ENCODE measurements around the gene SCAMP2.
"Not testable (repeated sequence)": the region's sequence is repeated elsewhere in the genome, so short reads cannot be mapped to it uniquely, and the experiment has no call there.

The SCAMP2 gene, protein sequence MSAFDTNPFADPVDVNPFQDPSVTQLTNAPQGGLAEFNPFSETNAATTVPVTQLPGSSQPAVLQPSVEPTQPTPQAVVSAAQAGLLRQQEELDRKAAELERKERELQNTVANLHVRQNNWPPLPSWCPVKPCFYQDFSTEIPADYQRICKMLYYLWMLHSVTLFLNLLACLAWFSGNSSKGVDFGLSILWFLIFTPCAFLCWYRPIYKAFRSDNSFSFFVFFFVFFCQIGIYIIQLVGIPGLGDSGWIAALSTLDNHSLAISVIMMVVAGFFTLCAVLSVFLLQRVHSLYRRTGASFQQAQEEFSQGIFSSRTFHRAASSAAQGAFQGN

DNA sequence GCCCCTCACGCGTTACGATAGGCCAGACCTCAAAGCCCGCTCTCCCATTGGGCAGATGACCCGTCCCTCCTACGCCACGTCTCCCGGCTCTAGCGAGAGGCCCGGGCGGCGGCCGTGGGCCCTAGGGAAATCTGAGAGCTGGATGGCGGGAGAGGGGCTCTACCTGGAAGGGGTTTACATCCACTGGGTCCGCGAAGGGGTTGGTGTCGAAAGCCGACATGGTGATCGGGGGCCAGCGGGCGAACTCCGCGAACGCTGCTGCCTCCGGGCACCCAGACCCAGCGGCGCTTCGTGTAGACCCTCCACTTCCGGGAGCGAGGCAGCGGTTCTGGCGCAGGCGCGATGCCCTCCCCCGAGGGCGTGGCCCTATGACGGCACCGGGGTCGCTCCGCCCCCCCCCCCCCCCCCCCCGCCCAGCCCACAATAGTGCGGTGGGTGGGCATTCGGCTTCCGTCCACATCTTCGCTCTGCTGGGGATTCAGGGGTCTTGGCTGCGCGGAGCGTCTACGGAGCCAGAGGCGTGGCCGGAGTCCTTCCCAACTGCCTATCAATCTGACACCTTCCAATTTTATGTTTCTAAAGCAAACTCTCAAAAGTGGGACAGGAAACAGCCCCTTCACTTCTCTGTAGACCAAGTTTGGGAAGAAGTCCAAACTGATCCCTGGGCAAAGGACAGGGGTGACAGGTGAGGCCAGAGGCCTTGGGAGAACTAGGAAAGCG is at the start of gene SCAMP2:
Gene SCAMP2 (minus strand): TSS at position 330 of the 720 bp plus-strand sequence. CDS start 110 bp downstream, at position 220.
- DNase-seq: peak; percentile 86 to 99 (median 96)

- DNase-seq: no peak
These were observed 47.3 kb upstream of the SCAMP2 start for GRCh38 chr15:74920456-74920855.

GRCh38 chr15:74917676-74918075 is 44.5 kb upstream of the SCAMP2 start:
- DNase-seq: no peak

GRCh38 chr15:74913799-74914198 is 40.6 kb upstream of the SCAMP2 start:
- DNase-seq: not testable (repeated sequence)

GRCh38 chr15:74913041-74913440 is 39.9 kb upstream of the SCAMP2 start:
- no peak for DNase-seq

DNA sequence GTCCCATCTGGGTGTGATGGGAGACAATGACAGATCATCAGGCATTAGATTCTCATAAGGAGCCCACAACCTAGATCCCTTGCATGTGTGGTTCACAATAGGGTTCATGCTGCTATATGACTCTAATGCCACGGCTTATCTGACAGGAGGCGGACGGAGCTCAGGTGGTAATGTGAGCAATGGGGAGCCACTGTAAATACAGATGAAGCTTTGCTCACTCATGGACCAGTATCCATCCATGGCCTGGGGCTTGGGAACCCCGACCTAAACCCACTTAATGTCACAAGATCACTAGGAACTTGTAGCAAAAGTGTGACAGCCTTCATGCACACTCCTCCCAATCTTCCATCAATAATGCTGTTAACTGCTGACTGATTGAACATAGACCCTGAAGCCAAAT is 35.5 kb upstream of the SCAMP2 start:
- no peak for DNase-seq

- DNase-seq: no peak
These were observed 34.2 kb upstream of the SCAMP2 start for GRCh38 chr15:74907163-74907870.

- peak in 13 of 14 donors; percentile 35 to 93 (median 84) for DNase-seq
These were observed 33.4 kb upstream of the SCAMP2 start, which contains the start of gene FAM219B for GRCh38 chr15:74906450-74907162. Gene FAM219B (minus strand): TSS chr15:74906851. CDS start chr15:74906800, 51 bp downstream.

- peak in 7 of 14 donors; percentile 46 to 70 (median 59) for DNase-seq
These were observed 32.9 kb upstream of the SCAMP2 start for GRCh38 chr15:74906067-74906449.

DNA sequence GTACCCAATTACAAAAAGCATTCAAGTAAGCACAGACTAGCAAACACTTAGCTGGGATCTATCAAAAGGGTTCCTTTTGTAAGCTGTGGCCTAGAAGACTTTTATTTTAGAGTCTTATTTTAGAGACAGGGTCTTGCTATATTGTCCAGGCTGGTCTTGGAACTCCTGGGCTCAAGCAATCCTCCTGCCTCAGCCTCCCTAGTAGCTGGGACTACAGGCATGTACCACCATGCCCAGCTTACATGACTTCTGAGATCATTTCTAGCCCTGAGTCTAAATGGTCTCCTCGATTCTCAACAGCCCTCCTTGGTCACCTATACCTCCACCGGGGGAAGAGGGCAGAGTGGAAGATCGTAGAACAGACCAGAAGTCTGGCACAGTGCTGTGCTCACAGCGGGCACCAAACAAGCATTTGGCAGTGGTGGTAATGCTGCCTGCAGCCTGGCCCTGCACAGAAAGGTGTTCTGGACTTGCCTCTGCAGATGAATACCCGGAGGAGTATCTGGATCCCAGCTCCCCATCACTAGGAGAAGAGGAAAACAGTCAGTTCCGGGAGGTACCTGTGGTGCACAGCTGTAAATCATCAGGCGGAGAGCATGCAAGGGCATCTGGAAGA is 31.1 kb upstream of the SCAMP2 start:
- no peak for DNase-seq

- DNase-seq: no peak
These were observed 30.5 kb upstream of the SCAMP2 start for GRCh38 chr15:74903676-74904075.

- no peak for DNase-seq
These were observed 29.3 kb upstream of the SCAMP2 start for GRCh38 chr15:74902295-74903075.

- peak in 9 of 14 donors; percentile 5 to 37 (median 16) for DNase-seq
These were observed 28.5 kb upstream of the SCAMP2 start for GRCh38 chr15:74901612-74902063.

DNA sequence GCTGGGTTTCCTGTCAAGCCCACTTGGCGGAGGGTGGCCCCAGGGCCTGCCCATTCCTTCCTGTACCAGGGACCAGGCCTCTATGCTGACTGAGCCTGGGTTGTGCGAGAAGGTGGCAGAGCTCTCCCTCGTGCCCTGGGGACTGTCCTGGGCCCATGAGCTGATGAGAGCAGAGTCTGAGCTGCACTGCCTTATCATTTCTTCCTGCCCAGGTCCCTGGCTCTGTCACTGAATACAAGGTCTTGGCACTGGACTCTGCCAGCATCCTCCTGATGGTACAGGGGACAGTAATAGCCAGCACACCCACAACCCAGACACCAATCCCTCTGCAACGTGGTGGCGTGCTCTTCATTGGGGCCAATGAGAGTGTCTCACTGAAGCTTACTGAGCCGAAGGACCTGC is 24.1 kb upstream of the SCAMP2 start:
- DNase-seq: no peak

GRCh38 chr15:74896316-74896715 is 23.2 kb upstream of the SCAMP2 start:
- no peak for DNase-seq

- DNase-seq: no peak
These were observed 22.7 kb upstream of the SCAMP2 start for GRCh38 chr15:74895830-74896229.

- not testable (repeated sequence) for DNase-seq
These were observed 21.2 kb upstream of the SCAMP2 start for GRCh38 chr15:74894383-74894782.

DNA sequence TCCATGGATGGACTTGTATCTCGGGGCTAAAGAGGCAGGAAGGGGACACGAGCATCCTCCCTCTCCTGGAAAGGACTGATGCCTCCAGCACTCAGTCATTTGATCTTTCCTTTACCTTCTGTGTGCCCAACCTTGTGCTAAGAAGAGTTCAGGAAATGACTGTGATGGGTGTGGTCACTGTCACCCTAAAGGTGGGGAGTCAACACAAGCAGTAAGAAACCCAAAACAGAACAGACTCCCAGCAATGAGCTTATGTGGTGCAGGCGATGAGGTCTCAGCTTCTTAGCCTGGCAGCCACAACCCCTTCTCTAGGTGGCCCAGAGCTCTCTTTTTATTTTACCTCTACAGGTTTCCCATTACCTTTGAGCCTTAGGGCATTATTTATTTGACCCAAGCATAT is 20.5 kb upstream of the SCAMP2 start:
- no peak for DNase-seq

DNA sequence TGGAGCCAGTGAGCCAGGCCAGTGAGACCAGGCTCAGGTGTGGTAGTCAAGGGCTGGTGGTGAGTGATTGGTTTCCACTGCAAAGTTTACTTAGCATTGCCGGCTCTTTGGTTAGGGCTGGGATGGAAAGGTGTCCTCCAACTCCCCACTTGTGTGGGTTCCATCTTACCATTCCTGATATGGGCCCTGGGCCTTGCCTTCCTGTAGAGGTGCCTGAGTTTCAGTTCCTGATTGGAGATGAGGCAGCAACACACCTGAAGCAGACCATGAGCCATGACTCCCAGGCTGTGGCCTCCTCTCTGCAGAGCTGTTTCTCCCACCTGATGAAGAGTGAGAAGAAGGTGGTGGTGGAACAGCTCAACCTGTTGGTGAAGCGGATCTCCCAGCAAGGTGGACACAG is 19.8 kb upstream of the SCAMP2 start:
- no peak for DNase-seq

DNA sequence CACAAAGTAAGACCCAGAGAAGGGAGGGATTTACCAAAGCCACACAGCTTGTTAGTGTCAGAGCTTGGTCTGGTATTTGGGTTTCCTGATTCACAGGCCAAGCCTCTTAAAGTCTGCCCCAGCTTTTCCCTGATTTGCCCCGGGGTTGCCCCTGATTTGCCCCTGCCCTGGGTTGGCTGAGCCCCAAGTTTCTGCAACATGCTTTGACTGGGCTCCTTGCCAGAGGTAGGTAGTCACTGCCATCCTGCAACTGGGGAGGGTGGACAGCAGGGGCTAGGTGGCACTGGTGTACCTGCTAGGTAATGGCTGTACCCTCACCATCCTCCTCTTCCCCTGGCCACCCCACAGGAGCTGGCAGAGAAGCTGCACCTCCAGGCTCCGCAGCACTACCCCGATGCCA is 19.1 kb upstream of the SCAMP2 start:
- DNase-seq: no peak

DNA sequence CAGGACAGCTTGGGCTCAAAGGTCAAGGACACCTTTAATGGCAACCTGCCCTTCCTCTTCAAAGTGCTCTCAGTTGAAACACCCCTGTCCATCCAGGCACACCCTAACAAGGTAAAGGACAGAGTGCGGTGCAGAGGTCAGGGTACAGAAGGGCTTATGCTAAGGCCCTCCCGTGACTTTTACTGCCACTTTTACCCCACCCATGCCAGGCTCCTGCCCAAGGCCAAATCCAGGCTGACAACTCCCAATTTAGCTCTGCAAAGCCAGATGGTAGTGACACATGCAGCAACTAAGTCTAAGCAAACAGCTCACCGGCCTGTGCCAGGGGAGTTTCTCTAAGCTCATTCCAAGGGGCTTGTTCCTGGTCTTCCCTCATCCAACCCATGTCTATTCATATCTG is 18.3 kb upstream of the SCAMP2 start:
- DNase-seq: no peak

Data from C1 segment of cervical spinal cord (tissue), 14 donors.